Measurements from ENCODE around the gene ARPP21.

ARPP21 gene

DNA sequence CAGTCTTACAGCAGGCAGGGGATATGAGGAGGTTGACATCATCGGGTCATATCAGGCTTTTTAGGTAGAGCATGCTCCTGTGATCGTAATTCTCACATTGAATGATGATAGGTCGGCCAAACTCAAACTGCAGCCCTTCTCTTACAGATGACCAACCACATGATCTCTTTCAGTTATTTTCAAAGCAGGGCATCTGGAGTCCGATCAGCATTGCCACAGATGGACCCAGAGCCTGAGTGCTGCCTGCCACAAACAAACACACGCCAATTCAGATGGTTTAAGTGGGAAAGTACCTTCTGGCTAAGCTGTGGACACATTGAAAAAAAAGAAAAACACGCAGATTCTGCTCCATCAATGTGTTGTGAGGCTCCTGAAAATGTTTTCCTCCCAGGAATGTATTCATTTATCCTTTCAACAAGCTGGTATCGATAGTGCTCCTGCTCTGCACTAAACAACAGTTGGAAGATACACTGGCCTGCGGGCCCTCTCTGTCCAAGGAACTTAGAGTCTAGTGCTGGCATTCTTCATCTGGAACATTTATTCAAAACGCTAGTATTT lies 31.2 kb downstream of the ARPP21 start:
- POLR2A ChIA-PET: no interaction called here
- TF ChIP-seq LEF1 (IDR thresholded peaks at IDR 0.05; ENCODE audit: borderline replicate concordance): no peak
- TF ChIP-seq TARDBP (IDR thresholded peaks at IDR 0.05): no peak
- TF ChIP-seq, protein P1, sequence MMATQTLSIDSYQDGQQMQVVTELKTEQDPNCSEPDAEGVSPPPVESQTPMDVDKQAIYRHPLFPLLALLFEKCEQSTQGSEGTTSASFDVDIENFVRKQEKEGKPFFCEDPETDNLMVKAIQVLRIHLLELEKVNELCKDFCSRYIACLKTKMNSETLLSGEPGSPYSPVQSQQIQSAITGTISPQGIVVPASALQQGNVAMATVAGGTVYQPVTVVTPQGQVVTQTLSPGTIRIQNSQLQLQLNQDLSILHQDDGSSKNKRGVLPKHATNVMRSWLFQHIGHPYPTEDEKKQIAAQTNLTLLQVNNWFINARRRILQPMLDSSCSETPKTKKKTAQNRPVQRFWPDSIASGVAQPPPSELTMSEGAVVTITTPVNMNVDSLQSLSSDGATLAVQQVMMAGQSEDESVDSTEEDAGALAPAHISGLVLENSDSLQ (IDR thresholded peaks at IDR 0.05): no peak
- TF ChIP-seq ZNF384 (IDR thresholded peaks at IDR 0.05): no peak
- TF ChIP-seq ARNT (IDR thresholded peaks at IDR 0.05): no peak
- no peak for TF ChIP-seq CTBP1 (IDR thresholded peaks at IDR 0.05; ENCODE audit: borderline replicate concordance)
- DNase-seq (ENCODE audit: extremely low spot score): no peak
- CTCF ChIA-PET: no interaction called here

DNA sequence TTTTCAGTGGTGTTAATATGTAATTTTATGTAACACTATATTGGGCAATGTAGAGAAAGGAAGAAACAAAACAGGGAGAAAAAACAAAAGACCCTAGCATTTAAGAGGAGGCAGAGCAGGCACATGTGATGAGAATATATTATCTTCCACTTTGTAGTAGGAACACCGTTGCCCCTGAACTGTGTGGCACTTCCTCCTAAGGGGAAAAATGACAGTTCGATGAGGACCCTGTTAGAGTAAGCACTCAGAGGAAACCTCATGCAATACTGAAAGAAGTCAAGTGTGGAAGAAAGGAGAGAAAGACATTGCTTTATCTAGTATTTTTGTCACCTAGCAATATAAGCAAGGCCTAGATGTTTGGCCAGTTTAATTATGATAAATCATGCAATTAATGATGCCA lies 32.2 kb downstream of the ARPP21 start:
- ChIA-PET POLR2A (no interaction called here), CTCF (no interaction called here)
- DNase-seq (ENCODE audit: extremely low spot score): no peak
- no peak for TF ChIP-seq FOXA1 (IDR thresholded peaks at IDR 0.05)
- no peak for TF ChIP-seq CTBP1 (IDR thresholded peaks at IDR 0.05; ENCODE audit: borderline replicate concordance)
- no peak for TF ChIP-seq SUZ12 (IDR thresholded peaks at IDR 0.05)
- TF ChIP-seq, protein P1 (IDR thresholded peaks at IDR 0.05): no peak
- no peak for TF ChIP-seq BHLHE40 (IDR thresholded peaks at IDR 0.05; ENCODE audit: borderline replicate concordance)
- TF ChIP-seq FOXM1 (IDR thresholded peaks at IDR 0.05; ENCODE audit: borderline replicate concordance): no peak
- TF ChIP-seq ELF4 (IDR thresholded peaks at IDR 0.05): no peak
- TF ChIP-seq TARDBP (IDR thresholded peaks at IDR 0.05): no peak
- TF ChIP-seq HDGF (IDR thresholded peaks at IDR 0.05; ENCODE audit: borderline replicate concordance): no peak
- no peak for TF ChIP-seq ARNT (IDR thresholded peaks at IDR 0.05)
- TF ChIP-seq L3MBTL2 (conservative IDR thresholded peaks at IDR 0.05): no peak
- no peak for TF ChIP-seq ZNF384 (IDR thresholded peaks at IDR 0.05)
- TF ChIP-seq NFRKB (IDR thresholded peaks at IDR 0.05): no peak

DNA sequence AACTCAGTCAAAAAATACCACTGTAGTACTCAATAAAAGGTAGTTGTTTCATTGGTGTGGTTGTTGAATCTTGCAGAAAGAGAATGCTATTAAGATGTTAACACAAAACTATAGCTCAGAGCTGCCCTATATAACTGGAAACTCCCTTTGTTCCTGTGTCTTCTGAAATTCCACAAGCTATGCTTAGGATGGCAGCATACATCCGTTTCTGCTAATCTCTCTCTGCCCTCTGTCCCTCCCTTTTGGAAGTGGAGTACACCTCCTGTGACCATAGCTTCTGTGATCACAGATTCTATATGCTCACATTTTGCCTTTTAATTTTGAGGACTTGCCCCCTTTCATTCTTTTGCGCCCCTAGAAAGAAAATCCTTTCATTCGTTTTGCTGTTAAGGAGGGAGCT lies 33.7 kb downstream of the ARPP21 start:
- TF ChIP-seq FOXA1 (IDR thresholded peaks at IDR 0.05): no peak
- no peak for TF ChIP-seq SUZ12 (IDR thresholded peaks at IDR 0.05)
- TF ChIP-seq FOXK2 (IDR thresholded peaks at IDR 0.05): no peak
- no peak for TF ChIP-seq L3MBTL2 (conservative IDR thresholded peaks at IDR 0.05)
- no peak for TF ChIP-seq ELF4 (IDR thresholded peaks at IDR 0.05)
- TF ChIP-seq ZNF384 (IDR thresholded peaks at IDR 0.05): no peak
- TF ChIP-seq HDGF (IDR thresholded peaks at IDR 0.05; ENCODE audit: borderline replicate concordance): no peak
- TF ChIP-seq ARNT (IDR thresholded peaks at IDR 0.05): no peak
- no peak for TF ChIP-seq CTBP1 (IDR thresholded peaks at IDR 0.05; ENCODE audit: borderline replicate concordance)
- no peak for TF ChIP-seq LEF1 (IDR thresholded peaks at IDR 0.05; ENCODE audit: borderline replicate concordance)
- TF ChIP-seq SP1 (IDR thresholded peaks at IDR 0.05): no peak
- no peak for TF ChIP-seq FOXM1 (IDR thresholded peaks at IDR 0.05; ENCODE audit: borderline replicate concordance)
- TF ChIP-seq NFRKB (IDR thresholded peaks at IDR 0.05): no peak
- no peak for TF ChIP-seq BHLHE40 (IDR thresholded peaks at IDR 0.05; ENCODE audit: borderline replicate concordance)
- CTCF ChIA-PET: interaction anchor here (0.6 kb wide), 1 partner anchor 20 kb away, joined by 3 read pairs; no protein-coding TSS in a partner anchor
- POLR2A ChIA-PET: no interaction called here
- no peak for DNase-seq (ENCODE audit: extremely low spot score)

DNA sequence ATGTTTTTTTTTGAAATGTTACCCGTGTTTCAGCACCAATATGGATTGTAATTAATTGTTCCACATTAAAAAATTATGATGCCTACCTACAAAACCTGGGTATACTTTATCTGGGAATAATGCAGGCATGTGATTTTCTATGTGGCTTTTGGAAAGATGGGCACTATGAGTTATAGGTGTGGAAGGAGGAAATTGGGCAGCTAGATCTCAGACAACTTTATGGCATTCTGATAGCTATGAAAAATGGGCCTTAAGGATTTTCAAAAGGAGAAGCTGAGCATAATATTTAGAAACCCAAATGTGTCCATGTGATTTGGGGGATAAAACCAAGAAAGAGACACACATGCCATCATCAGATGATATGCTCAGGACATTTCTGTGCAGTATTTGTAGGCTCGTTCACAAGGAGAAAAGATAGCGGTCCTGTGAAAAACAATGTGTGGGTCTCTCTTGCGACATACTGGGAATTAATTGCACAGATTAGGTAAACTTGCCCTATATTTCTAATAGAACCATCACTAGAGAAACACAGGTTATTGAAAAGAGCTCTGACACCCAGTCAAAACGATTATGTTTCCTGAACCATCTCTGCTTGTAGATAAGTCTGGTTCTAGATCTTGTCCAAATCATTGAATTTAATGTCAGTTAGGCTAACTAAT lies 35.3 kb downstream of the ARPP21 start:
- CTCF ChIA-PET: no interaction called here

DNA sequence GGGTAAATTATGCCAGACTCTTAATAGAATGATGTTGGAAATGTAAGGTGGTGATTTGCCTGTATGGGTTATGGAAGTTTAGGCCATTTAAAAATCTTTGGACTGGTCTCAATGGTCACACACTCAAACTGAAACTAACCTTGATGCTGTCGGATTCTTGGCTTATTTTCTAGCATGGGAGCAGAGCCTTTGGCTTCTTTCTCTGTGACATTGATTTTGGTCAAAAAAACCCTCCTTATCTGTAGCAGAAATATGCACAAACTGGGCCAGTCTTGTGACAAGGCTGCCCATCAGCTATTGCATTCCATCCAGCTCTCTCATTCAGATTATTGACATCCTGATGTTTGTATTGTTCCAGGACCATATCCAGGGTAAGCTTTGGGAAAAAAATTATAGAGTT lies 35.9 kb downstream of the ARPP21 start:
- TF ChIP-seq, protein P1 (IDR thresholded peaks at IDR 0.05): no peak
- ChIA-PET CTCF (no interaction called here), POLR2A (no interaction called here)

More for the DNA sequence above, 35.3 kb downstream of the ARPP21 start:
- TF ChIP-seq HDGF (IDR thresholded peaks at IDR 0.05; ENCODE audit: borderline replicate concordance) (no peak), L3MBTL2 (conservative IDR thresholded peaks at IDR 0.05) (no peak), NFRKB (IDR thresholded peaks at IDR 0.05) (no peak), FOXA1 (IDR thresholded peaks at IDR 0.05) (no peak), FOXK2 (IDR thresholded peaks at IDR 0.05) (no peak), BHLHE40 (IDR thresholded peaks at IDR 0.05; ENCODE audit: borderline replicate concordance) (no peak), SUZ12 (IDR thresholded peaks at IDR 0.05) (no peak), FOXM1 (IDR thresholded peaks at IDR 0.05; ENCODE audit: borderline replicate concordance) (no peak), ZNF384 (IDR thresholded peaks at IDR 0.05) (no peak), SP1 (IDR thresholded peaks at IDR 0.05) (no peak), TARDBP (IDR thresholded peaks at IDR 0.05) (no peak), ELF4 (IDR thresholded peaks at IDR 0.05) (no peak), CTBP1 (IDR thresholded peaks at IDR 0.05; ENCODE audit: borderline replicate concordance) (no peak), ARNT (IDR thresholded peaks at IDR 0.05) (no peak)
- TF ChIP-seq, protein P1 (IDR thresholded peaks at IDR 0.05): no peak
- no peak for DNase-seq (ENCODE audit: extremely low spot score)
- POLR2A ChIA-PET: no interaction called here

DNA sequence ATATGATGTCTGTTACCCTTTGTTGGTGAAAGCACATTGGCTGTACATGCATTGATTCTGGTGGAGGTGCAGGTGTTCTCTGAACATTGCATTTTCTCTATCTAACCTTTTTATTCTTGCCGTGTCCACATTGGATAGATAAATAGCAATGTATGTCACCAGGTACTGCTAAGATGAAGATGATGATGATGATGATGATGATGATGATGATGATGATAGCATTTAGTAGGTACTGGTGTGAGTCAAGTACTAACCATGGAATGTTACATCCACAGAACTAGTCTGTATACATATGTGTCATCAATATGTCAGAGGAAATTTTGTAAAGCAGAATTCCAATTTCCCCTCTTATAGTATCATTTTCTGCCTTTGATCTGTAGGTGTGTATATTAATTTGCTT lies 36.3 kb downstream of the ARPP21 start:
- no peak for DNase-seq (ENCODE audit: extremely low spot score)
- CTCF ChIA-PET: no interaction called here
- POLR2A ChIA-PET: no interaction called here
- no peak for TF ChIP-seq SUZ12 (IDR thresholded peaks at IDR 0.05)
- no peak for TF ChIP-seq ZNF384 (IDR thresholded peaks at IDR 0.05)
- TF ChIP-seq L3MBTL2 (conservative IDR thresholded peaks at IDR 0.05): no peak
- TF ChIP-seq SP1 (IDR thresholded peaks at IDR 0.05): no peak
- no peak for TF ChIP-seq FOXA1 (IDR thresholded peaks at IDR 0.05)
- TF ChIP-seq ARNT (IDR thresholded peaks at IDR 0.05): no peak
- TF ChIP-seq BHLHE40 (IDR thresholded peaks at IDR 0.05; ENCODE audit: borderline replicate concordance): no peak
- TF ChIP-seq NFRKB (IDR thresholded peaks at IDR 0.05): no peak
- TF ChIP-seq LEF1 (IDR thresholded peaks at IDR 0.05; ENCODE audit: borderline replicate concordance): no peak
- no peak for TF ChIP-seq FOXM1 (IDR thresholded peaks at IDR 0.05; ENCODE audit: borderline replicate concordance)
- TF ChIP-seq, protein P1 (IDR thresholded peaks at IDR 0.05): no peak
- no peak for TF ChIP-seq FOXK2 (IDR thresholded peaks at IDR 0.05)
- TF ChIP-seq CTBP1 (IDR thresholded peaks at IDR 0.05; ENCODE audit: borderline replicate concordance): no peak
- TF ChIP-seq HDGF (IDR thresholded peaks at IDR 0.05; ENCODE audit: borderline replicate concordance): no peak
- no peak for TF ChIP-seq ELF4 (IDR thresholded peaks at IDR 0.05)

More for the DNA sequence above, 35.9 kb downstream of the ARPP21 start:
- no peak for DNase-seq (ENCODE audit: extremely low spot score)
